WTC11 (cell line): ENCODE measurements around the gene NAT16.

ENCODE experiments used
- E2F1 ChIP-seq: sonication (generic); formaldehyde crosslinking; IDR thresholded peaks from 2 replicates; pipeline ENCODE4 v1.8.0; 2022; ENCODE audit warnings: mild to moderate bottlenecking, missing genetic modification reagents
- ESRRA ChIP-seq: sonication (generic); formaldehyde crosslinking; IDR thresholded peaks from 2 replicates; pipeline ENCODE4 v1.8.1; 2022; ENCODE audit warnings: mild to moderate bottlenecking, missing genetic modification reagents, borderline replicate concordance
- FOXJ3 ChIP-seq: sonication (generic); formaldehyde crosslinking; IDR thresholded peaks from 2 replicates; pipeline ENCODE4 v1.9.0; 2021; ENCODE audit warnings: missing genetic modification reagents, mild to moderate bottlenecking, borderline replicate concordance
- NR2C2 ChIP-seq: sonication (generic); formaldehyde crosslinking; IDR thresholded peaks from 2 replicates; pipeline ENCODE4 v1.8.0; 2022; ENCODE audit warnings: mild to moderate bottlenecking, missing genetic modification reagents
- NR3C1 ChIP-seq: sonication (generic); formaldehyde crosslinking; conservative IDR thresholded peaks from 2 replicates; pipeline ENCODE4 v1.8.1; 2023; ENCODE audit warnings: low read depth, mild to moderate bottlenecking, missing genetic modification reagents
- SP1 ChIP-seq: sonication (generic); formaldehyde crosslinking; conservative IDR thresholded peaks from 2 replicates; pipeline ENCODE4 v1.8.1; 2022; ENCODE audit warnings: missing genetic modification reagents
- TCF7 ChIP-seq: sonication (generic); formaldehyde crosslinking; IDR thresholded peaks from 2 replicates; pipeline ENCODE4 v1.8.0; 2022; ENCODE audit warnings: mild to moderate bottlenecking, low read depth, missing genetic modification reagents, moderate library complexity
- TEAD1 ChIP-seq: sonication (generic); formaldehyde crosslinking; IDR thresholded peaks from 2 replicates; pipeline ENCODE4 v1.8.0; 2022; ENCODE audit warnings: mild to moderate bottlenecking, missing genetic modification reagents
- ZNF121 ChIP-seq: sonication (generic); formaldehyde crosslinking; IDR thresholded peaks from 2 replicates; pipeline ENCODE4 v1.8.0; 2023; ENCODE audit warnings: missing genetic modification reagents
- TF ChIP-seq, protein P1 (sequence below): sonication (generic); formaldehyde crosslinking; IDR thresholded peaks from 2 replicates; pipeline ENCODE4 v1.8.1; 2023; ENCODE audit warnings: mild to moderate bottlenecking, moderate library complexity, missing genetic modification reagents
- TF ChIP-seq, protein P2 (sequence below): fragments of 200-600 bp; IDR thresholded peaks from 2 replicates; pipeline ENCODE4 v1.8.0; 2022; ENCODE audit warnings: antibody characterized with exemption

- TF ChIP-seq, protein P1, sequence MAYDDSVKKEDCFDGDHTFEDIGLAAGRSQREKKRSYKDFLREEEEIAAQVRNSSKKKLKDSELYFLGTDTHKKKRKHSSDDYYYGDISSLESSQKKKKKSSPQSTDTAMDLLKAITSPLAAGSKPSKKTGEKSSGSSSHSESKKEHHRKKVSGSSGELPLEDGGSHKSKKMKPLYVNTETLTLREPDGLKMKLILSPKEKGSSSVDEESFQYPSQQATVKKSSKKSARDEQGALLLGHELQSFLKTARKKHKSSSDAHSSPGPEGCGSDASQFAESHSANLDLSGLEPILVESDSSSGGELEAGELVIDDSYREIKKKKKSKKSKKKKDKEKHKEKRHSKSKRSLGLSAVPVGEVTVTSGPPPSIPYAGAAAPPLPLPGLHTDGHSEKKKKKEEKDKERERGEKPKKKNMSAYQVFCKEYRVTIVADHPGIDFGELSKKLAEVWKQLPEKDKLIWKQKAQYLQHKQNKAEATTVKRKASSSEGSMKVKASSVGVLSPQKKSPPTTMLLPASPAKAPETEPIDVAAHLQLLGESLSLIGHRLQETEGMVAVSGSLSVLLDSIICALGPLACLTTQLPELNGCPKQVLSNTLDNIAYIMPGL (CRISPR knock-in tag), result no peak
- TF ChIP-seq ESRRA (CRISPR knock-in tag) (no peak), TEAD1 (no peak), SP1 (CRISPR knock-in tag) (peak; percentile 34; the same call in 1 of the 2 replicates), E2F1 (CRISPR knock-in tag) (no peak), ZNF121 (CRISPR knock-in tag) (peak; percentile 82; the same call in 1 of the 2 replicates), FOXJ3 (CRISPR knock-in tag) (no peak), NR2C2 (no peak), TCF7 (no peak), NR3C1 (CRISPR knock-in tag) (no peak)
- TF ChIP-seq, protein P2, sequence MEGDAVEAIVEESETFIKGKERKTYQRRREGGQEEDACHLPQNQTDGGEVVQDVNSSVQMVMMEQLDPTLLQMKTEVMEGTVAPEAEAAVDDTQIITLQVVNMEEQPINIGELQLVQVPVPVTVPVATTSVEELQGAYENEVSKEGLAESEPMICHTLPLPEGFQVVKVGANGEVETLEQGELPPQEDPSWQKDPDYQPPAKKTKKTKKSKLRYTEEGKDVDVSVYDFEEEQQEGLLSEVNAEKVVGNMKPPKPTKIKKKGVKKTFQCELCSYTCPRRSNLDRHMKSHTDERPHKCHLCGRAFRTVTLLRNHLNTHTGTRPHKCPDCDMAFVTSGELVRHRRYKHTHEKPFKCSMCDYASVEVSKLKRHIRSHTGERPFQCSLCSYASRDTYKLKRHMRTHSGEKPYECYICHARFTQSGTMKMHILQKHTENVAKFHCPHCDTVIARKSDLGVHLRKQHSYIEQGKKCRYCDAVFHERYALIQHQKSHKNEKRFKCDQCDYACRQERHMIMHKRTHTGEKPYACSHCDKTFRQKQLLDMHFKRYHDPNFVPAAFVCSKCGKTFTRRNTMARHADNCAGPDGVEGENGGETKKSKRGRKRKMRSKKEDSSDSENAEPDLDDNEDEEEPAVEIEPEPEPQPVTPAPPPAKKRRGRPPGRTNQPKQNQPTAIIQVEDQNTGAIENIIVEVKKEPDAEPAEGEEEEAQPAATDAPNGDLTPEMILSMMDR, result no peak
Measured at GRCh38 chr7:101173752-101174244, 6.3 kb downstream of the NAT16 start.
